SIG-M5 (cell line): ENCODE measurements around the gene PSMB3.

ENCODE experiments used
- DNase-seq: peaks from one replicate; lab custom pipeline; 2025; lab: John Stamatoyannopoulos, UW

The PSMB3 gene

DNA sequence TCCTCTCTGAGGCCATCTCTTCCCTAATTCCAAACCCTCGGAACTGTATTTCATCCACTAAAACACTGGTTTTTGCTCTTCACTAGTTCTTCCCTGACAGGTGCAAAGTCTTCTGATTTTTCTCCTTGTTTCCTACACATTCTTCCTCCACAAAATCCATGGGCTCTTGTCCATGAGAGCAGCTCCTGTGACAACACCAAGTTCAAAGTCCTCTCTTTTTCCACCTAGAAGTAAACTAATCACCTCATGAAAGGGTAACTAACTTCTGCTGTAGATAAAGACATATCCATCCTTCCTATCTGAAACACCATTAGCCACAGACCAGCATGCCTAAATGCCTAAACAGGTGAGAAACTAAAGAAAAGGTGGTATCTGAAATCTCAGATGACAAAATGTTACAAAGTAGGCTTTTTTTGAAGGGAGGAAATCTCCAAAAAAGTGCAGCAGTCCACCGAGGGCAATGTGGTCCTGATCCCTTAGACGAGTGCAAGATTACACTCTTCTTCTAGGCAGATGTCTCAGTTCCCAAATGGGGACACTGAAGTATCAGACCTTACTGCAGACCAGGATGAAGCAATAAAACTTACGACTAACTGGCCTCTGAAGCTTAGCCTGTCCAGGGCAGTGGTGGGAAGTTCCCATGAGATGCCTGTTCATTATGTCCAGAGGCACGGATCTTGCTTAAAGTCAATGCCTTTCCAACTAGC is 44.1 kb downstream of the PSMB3 start:
- DNase-seq: no peak

DNA sequence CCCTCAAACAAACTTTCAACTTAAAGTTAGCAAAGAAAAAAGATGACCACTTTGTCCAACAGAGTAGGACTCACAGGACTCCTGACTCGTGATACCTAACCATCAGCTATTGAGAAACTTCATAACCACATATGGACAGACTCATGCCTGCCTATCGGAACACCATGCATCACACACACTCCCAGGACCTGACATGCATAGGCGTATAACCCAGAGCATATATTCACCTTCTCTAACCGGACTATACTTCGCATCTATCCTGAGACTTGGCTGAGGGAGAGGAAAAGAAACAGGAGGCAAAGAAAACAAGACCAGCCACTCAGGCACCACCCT is 44.6 kb downstream of the PSMB3 start:
- no peak for DNase-seq

DNA sequence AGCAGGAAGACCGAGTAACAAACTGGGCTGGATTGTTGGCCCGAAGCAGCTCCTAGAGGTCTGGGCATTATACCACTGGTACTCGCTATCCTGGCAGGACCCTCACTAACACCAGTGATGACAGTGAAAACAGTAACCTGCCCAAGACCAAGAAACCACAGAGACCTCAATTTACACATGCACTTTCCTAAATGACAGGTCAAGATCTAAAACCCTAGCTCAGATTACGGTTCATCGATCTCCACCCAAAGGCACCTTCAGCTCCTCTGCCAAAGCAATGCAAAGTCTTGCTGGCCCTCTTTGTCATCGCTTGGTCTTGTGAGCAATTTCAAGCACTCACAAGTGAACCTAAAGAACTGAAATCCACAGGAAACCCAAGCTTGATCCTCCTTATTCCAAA is 45.3 kb downstream of the PSMB3 start:
- no peak for DNase-seq

DNA sequence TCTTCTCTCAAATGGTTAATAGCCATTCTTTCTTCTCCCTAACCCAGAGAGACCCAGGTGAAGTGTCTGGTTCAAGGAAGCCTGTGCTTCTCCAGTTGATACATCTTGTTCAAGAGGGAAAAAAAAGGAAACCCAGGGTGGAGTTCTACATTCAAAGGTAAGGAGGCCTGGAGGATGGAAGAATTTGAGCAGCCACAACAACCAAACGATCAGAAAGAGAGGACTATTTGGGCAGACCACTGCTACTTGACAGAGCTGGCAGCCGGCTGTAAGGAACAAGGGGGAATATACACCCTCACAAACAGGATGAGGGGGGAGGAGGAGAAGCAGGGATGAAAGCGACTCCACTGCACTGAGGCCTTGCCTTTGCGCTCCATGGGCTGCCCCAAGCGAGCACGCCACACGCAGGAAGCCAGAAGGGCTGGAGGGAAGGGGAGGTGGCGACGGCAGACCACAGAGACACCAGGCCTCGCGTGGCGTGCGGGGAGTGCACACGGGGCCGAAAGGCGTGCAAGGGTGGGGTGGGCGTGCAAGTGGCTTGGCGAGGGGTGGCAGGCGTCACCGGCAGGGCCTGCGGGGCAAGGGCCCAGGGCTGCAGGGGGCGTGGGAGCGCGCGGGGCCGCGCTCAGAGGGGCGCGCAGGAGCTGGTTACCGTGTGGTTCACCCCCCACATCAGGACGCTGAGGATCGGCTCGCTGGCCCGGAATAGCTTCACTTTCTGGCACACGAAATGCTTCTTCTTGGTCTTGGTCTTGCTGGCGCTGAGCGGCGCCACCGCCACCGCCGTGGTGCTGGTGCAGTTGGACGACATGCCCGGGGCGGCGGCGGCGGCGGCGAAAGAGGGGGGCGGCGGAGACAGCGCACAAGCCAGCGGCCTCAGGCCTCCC is 46.3 kb downstream of the PSMB3 start:
- no peak for DNase-seq

- peak; percentile 83 for DNase-seq
These were observed 47.1 kb downstream of the PSMB3 start, which contains the start of gene PIP4K2B for GRCh38 chr17:38799501-38800236. TSS of gene PIP4K2B (minus strand) at chr17:38799556. CDS start at chr17:38799424, 132 bp downstream.

DNA sequence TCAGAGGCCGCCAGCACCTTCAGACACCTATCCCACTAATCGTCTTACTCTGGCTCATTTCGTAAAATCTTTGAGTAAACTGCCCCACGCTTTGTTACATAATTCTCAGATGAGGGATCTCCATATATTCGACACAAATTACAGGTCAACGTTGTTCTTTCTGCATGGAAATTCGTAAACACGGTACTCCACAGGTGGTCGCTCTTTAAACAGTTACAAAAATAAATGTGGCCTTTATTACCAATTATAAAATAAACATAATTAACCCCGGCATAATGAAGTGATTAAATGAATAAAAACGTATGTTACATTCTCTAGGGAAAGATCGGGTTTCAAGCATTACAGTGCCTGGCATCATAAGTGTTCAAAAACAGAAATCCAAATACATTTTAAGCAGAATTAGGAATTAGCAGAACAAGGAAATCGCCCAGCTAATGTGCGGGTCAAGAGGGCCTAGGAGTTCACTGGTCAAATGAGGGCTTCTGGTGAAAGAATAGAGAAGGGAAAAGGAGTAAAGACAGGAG is 47.8 kb downstream of the PSMB3 start:
- DNase-seq: no peak

DNA sequence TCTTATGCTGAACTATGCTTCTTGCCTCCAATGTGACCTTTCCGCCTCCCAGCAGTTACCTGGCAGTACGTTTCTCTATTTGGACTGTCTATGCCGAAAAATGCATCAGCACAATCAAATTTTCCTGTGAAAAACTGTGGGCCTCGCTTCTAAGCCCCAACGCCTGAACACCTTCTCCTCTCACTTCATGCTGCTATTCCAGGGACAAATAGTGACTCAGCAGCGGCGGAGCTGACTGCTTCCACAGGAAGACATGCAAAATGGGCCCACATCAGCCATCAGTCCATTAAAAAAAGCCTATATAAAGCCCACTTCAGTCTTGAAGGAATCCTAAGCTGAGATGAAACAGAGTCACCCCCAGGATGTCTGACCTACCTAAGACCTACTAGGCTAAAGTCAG is 57.3 kb downstream of the PSMB3 start:
- no peak for DNase-seq
